CD14-positive monocyte (primary cell): ENCODE measurements around the gene CNOT4. TPM values are rescaled to one million over a fixed set of nuclear protein-coding genes. Genes with fewer than 3 reads are reported as not detected.

Experiments used
- DNase-seq, 3 donors: peaks; one replicate each; pipeline ENCODE4 v3.0.0-alpha.2; 2011 to 2022
- H2AFZ ChIP-seq: 2 replicates; pipeline ENCODE4 v1.6.0; 2012; ENCODE audit warnings: mild to moderate bottlenecking, low read depth, low read length, inconsistent platforms; ENCODE audit not compliant: insufficient read depth, poor library complexity, severe bottlenecking
- H3K27ac ChIP-seq, 2 donors: 1 replicate in 1 of 2; 2 replicates in 1 of 2; pipeline ENCODE4 v1.5.1; 2012 to 2013; ENCODE audit warnings: low read length in 2 of 2, control low read depth in 1 of 2, inconsistent platforms in 1 of 2, low read depth in 1 of 2, mild to moderate bottlenecking in 1 of 2
- H3K27me3 ChIP-seq, 2 donors: one replicate each; pipeline versions ENCODE4 v1.6.0 to v1.6.1; 2011 to 2013; ENCODE audit warnings: low read length in 2 of 2; ENCODE audit not compliant: control insufficient read depth in 2 of 2, insufficient read depth in 2 of 2
- H3K36me3 ChIP-seq, 2 donors: replicated peaks in 1 of 2; 1 replicate in 1 of 2; 2 replicates in 1 of 2; pipeline versions ENCODE4 v1.5.1 to v1.6.1; 2012 to 2013; ENCODE audit warnings: low read length in 2 of 2, control low read depth in 1 of 2, inconsistent platforms in 1 of 2, mild to moderate bottlenecking in 1 of 2; ENCODE audit not compliant: insufficient read depth in 2 of 2, control insufficient read depth in 1 of 2
- H3K4me1 ChIP-seq, 2 donors: 1 replicate in 1 of 2; 2 replicates in 1 of 2; pipeline versions ENCODE4 v1.5.1 to v1.6.1; 2012 to 2013; ENCODE audit warnings: low read length in 2 of 2, control low read depth in 1 of 2, inconsistent platforms in 1 of 2, mild to moderate bottlenecking in 1 of 2, moderate library complexity in 1 of 2; ENCODE audit not compliant: insufficient read depth in 2 of 2, control insufficient read depth in 1 of 2
- H3K4me2 ChIP-seq: replicated peaks from 2 replicates; pipeline ENCODE3; 2012; ENCODE audit warnings: low read length, moderate library complexity, mild to moderate bottlenecking; ENCODE audit not compliant: poor library complexity, severe bottlenecking; ENCODE audit errors: extremely low read depth
- H3K4me3 ChIP-seq, 3 experiments: fragments of 200-600 bp in 1 of 3; sonication (generic) in 1 of 3; replicated peaks in 1 of 3; 1 replicate in 2 of 3; 2 replicates in 1 of 3; pipeline ENCODE4 v1.5.1; 2011 to 2013; ENCODE audit warnings: low read length in 3 of 3, mild to moderate bottlenecking in 3 of 3, control low read depth in 2 of 3, low read depth in 2 of 3, inconsistent platforms in 1 of 3, moderate library complexity in 1 of 3
- H3K79me2 ChIP-seq: 2 replicates; pipeline ENCODE4 v1.6.0; 2012; ENCODE audit warnings: mild to moderate bottlenecking, control low read depth, inconsistent platforms, low read length, moderate library complexity; ENCODE audit not compliant: insufficient read depth
- H3K9ac ChIP-seq: 2 replicates; pipeline ENCODE4 v1.6.0; 2017; ENCODE audit warnings: low read length, mild to moderate bottlenecking; ENCODE audit not compliant: insufficient read depth, poor library complexity, severe bottlenecking
- H3K9me3 ChIP-seq, 2 donors: replicated peaks in 1 of 2; 1 replicate in 1 of 2; 2 replicates in 1 of 2; pipeline versions ENCODE4 v1.5.1 to v1.6.1; 2012 to 2013; ENCODE audit warnings: low read length in 2 of 2, control low read depth in 1 of 2; ENCODE audit not compliant: control insufficient read depth in 1 of 2, insufficient read depth in 1 of 2
- H4K20me1 ChIP-seq: 2 replicates; pipeline ENCODE4 v1.6.0; 2012; ENCODE audit warnings: mild to moderate bottlenecking, low read length, control low read depth, moderate library complexity; ENCODE audit not compliant: insufficient read depth
- H3K27ac Mint-ChIP-seq, 7 donors: one replicate each; pipeline ENCODE4 v1.8.0; 2020; ENCODE audit warnings: mild to moderate bottlenecking in 7 of 7, mixed read lengths in 7 of 7, moderate library complexity in 6 of 7, inconsistent platforms in 2 of 7
- H3K27me3 Mint-ChIP-seq, 3 donors: one replicate each; pipeline ENCODE4 v1.8.0; 2021 to 2022; ENCODE audit warnings: low read depth in 3 of 3, mild to moderate bottlenecking in 3 of 3, mixed read lengths in 3 of 3, moderate library complexity in 3 of 3, inconsistent platforms in 1 of 3
- H3K36me3 Mint-ChIP-seq, 2 donors: one replicate each; pipeline ENCODE4 v1.8.0; 2020; ENCODE audit warnings: mixed read lengths in 2 of 2, inconsistent platforms in 1 of 2, mild to moderate bottlenecking in 1 of 2
- H3K4me1 Mint-ChIP-seq: one replicate; pipeline ENCODE4 v1.8.0; 2020; ENCODE audit warnings: mild to moderate bottlenecking, mixed read lengths
- H3K4me3 Mint-ChIP-seq, 2 donors: one replicate each; pipeline ENCODE4 v1.8.0; 2020; ENCODE audit warnings: mild to moderate bottlenecking in 2 of 2, mixed read lengths in 2 of 2, moderate library complexity in 1 of 2
- H3K9me3 Mint-ChIP-seq, 7 donors: one replicate each; pipeline ENCODE4 v1.8.0; 2020 to 2022; ENCODE audit warnings: mixed read lengths in 7 of 7, mild to moderate bottlenecking in 6 of 7, moderate library complexity in 6 of 7, inconsistent platforms in 2 of 7
- CTCF ChIP-seq: fragments of 200-600 bp; IDR thresholded peaks from one replicate; pipeline ENCODE4 v1.8.0; 2022; ENCODE audit warnings: antibody characterized with exemption, mild to moderate bottlenecking
- WGBS: methylation state at CpG from one replicate; pipeline ENCODE4 v1.1.5; 2013; ENCODE audit warnings: missing lambda C conversion rate; ENCODE audit not compliant: insufficient coverage; 5-methylcytosine and 5-hydroxymethylcytosine counted together
- intact Hi-C, 2 donors: fragments of 100-400 bp; cut with micrococcal nuclease; formaldehyde crosslinking; loops; one replicate each; pipeline versions ENCODE4 v1.15.0 to v1.15.1; 2023
- polyA plus RNA-seq, 3 donors: library from polyadenylated mRNA; depleted of rRNA in 1 of 3; unstranded in 2 of 3; stranded (reverse) in 1 of 3; fragments of 300-500 nt in 2 of 3; fragments of >200 nt in 1 of 3; fragmentation: Illumina TruSeq in 2 of 3; gene quantifications; 1 replicate in 2 of 3; 2 replicates in 1 of 3; pipeline ENCODE4 v1.2.3, GENCODE V29; 2012 to 2021

CNOT4 gene
- polyA plus RNA-seq, 3 donors, result 4.3 to 7.9 (median 6.3) TPM

DNA sequence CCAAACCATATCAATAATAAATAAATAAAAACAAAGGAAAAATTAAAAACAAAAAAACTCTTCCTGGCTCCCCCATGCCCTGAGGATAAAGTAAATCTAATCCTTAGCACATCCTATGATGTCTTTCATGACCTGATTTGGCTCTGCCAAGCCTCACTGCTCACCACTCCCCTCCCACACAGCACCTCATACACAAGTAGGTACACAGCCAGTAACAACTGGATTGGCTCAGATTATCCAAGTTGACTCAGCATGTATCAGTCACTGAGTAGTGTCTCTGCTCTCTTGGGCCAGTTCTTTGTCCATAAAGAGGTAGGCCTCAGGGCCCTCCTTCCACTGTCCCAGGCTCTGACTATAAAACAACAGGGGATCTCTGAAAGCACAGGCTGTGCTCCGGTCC, 176.7 kb downstream of the CNOT4 start:
- no peaks in the 10 kb centered on the region for H3K79me2 ChIP-seq
- no peak overlapping the region for H3K4me3 ChIP-seq
- Mint-ChIP-seq H3K27me3 (peaks cover 0 to 2% (median 2%) of the 10 kb centered on the region in 3 donors), H3K27ac (no peak overlapping the region), H3K36me3 (no peaks in the 10 kb centered on the region), H3K4me1 (no peaks in the 10 kb centered on the region), H3K4me3 (no peak overlapping the region), H3K9me3 (no peaks in the 10 kb centered on the region)
- H3K9me3 ChIP-seq, result no peaks in the 10 kb centered on the region
- intact Hi-C loops, result no loop called here
- no peak overlapping the region for H3K9ac ChIP-seq
- no peak for TF ChIP-seq CTCF
- H3K36me3 ChIP-seq, result no peaks in the 10 kb centered on the region
- no peak overlapping the region for H3K4me2 ChIP-seq
- H4K20me1 ChIP-seq, result no peaks in the 10 kb centered on the region
- no peak overlapping the region for H2AFZ ChIP-seq
- no peak for DNase-seq
- H3K4me1 ChIP-seq, result no peaks in the 10 kb centered on the region
- no peaks in the 10 kb centered on the region for H3K27me3 ChIP-seq
- no peak overlapping the region for H3K27ac ChIP-seq
- 86% methylated on average over 1 of the region's 1 CpG for WGBS

- Histone ChIP-seq H3K9me3 (no peaks in the 10 kb centered on the region), H3K27me3 (no peaks in the 10 kb centered on the region), H3K4me2 (no peak overlapping the region), H3K27ac (no peak overlapping the region), H4K20me1 (no peaks in the 10 kb centered on the region), H2AFZ (no peak overlapping the region), H3K36me3 (no peaks in the 10 kb centered on the region), H3K9ac (no peak overlapping the region), H3K4me1 (no peaks in the 10 kb centered on the region), H3K79me2 (no peaks in the 10 kb centered on the region), H3K4me3 (no peak overlapping the region)
- Mint-ChIP-seq H3K36me3 (no peaks in the 10 kb centered on the region), H3K4me1 (no peaks in the 10 kb centered on the region), H3K4me3 (no peak overlapping the region), H3K27me3 (peaks cover 0 to 2% (median under 1%) of the 10 kb centered on the region in 3 donors), H3K27ac (no peak overlapping the region), H3K9me3 (peaks cover 0 to 5% (median 0%) of the 10 kb centered on the region in 7 donors)
- no peak for DNase-seq
- 80% methylated on average over 1 of the region's 1 CpG for WGBS
- TF ChIP-seq CTCF, result no peak
- intact Hi-C loops, result no loop called here
These were observed 179.8 kb downstream of the CNOT4 start for GRCh38 chr7:135330088-135330487.
